Mesodermal cell (in vitro differentiated cells): ENCODE results near the gene ERLEC1.
"Not testable (repeated sequence)": the region's sequence is repeated elsewhere in the genome, so short reads cannot be mapped to it uniquely, and the experiment has no call there.

Source experiments
- H3K27ac ChIP-seq: 2 replicates; pipeline ENCODE4 v1.7.0; 2013; ENCODE audit warnings: mild to moderate bottlenecking, low read depth, low read length, moderate library complexity; ENCODE audit not compliant: severe bottlenecking
- H3K36me3 ChIP-seq: 2 replicates; pipeline ENCODE4 v1.7.1; 2013; ENCODE audit warnings: mild to moderate bottlenecking, low read length, moderate library complexity; ENCODE audit not compliant: control insufficient read depth, insufficient read depth
- H3K4me1 ChIP-seq: one replicate; pipeline ENCODE4 v1.7.1; 2013; ENCODE audit warnings: mild to moderate bottlenecking, low read length; ENCODE audit not compliant: insufficient read depth, control insufficient read depth, poor library complexity, severe bottlenecking
- H3K4me3 ChIP-seq: 2 replicates; pipeline ENCODE4 v1.7.0; 2013; ENCODE audit warnings: low read length, control low read depth, mild to moderate bottlenecking; ENCODE audit not compliant: insufficient read depth, poor library complexity, severe bottlenecking; ENCODE audit errors: extremely low read depth
- H3K9me3 ChIP-seq: 2 replicates; pipeline ENCODE4 v1.7.1; 2013; ENCODE audit warnings: mild to moderate bottlenecking, low read length, moderate library complexity; ENCODE audit not compliant: control insufficient read depth
- WGBS, 2 experiments: methylation state at CpG; one replicate each; pipeline ENCODE4 v1.1.5; 2013; ENCODE audit warnings: missing lambda C conversion rate in 2 of 2; ENCODE audit not compliant: insufficient coverage in 2 of 2; 5-methylcytosine and 5-hydroxymethylcytosine counted together

The ERLEC1 gene

GRCh38 chr2:53756644-53757043, 30.2 kb upstream of the ERLEC1 start:
- no peak overlapping the region for H3K4me3 ChIP-seq
- WGBS, 2 experiments = 93 to 97% methylated on average over 15 of the region's 15 CpGs

DNA sequence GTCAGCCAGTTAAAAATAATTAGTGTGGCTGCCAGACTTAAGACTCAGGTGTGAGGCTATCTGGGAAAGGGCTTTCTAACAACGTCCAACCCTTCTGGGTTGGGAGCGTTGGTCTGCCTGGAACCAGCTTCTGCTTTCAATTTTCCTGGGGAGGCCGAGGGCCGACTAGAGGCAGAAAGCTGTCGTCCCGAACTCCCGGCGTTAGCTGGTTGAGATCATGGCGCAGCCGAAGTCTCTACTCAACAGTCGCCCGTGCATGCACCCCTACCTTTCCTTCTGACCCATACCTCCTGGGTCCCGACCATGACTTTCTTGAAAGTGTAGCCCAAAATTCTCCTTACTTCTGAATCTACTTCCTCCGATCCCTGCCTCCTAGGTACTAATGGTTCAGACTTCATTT, 29.6 kb upstream of the ERLEC1 start:
- peaks cover 32% of the 10 kb centered on the region for H3K36me3 ChIP-seq
- WGBS, 2 experiments = 95 to 98% methylated on average over 13 to 14 of the region's 14 CpGs
- H3K4me1 ChIP-seq, H3K27ac ChIP-seq, H3K4me3 ChIP-seq, H3K9me3 ChIP-seq: not testable (repeated sequence)

More at GRCh38 chr2:53756644-53757043, 30.2 kb upstream of the ERLEC1 start:
- Histone ChIP-seq H3K4me1 (peaks cover 4% of the 10 kb centered on the region), H3K36me3 (peaks cover 29% of the 10 kb centered on the region), H3K27ac (no peak overlapping the region), H3K9me3 (no peaks in the 10 kb centered on the region)

- Histone ChIP-seq H3K9me3 (no peaks in the 10 kb centered on the region), H3K4me1 (no peaks in the 10 kb centered on the region), H3K27ac (no peak overlapping the region), H3K36me3 (peaks cover 14% of the 10 kb centered on the region), H3K4me3 (no peak overlapping the region)
- 67 to 100% methylated on average over 1 of the region's 1 CpG for WGBS, 2 experiments
These were observed 21.1 kb upstream of the ERLEC1 start for GRCh38 chr2:53765767-53766166.

GRCh38 chr2:53767405-53768241, 19.2 kb upstream of the ERLEC1 start, which contains the start of gene CHAC2:
Gene CHAC2 (plus strand): TSS chr2:53767804. CDS start chr2:53767887, 83 bp downstream.
- WGBS, 2 experiments = 0% methylated on average over 20 of the region's 46 CpGs
- Histone ChIP-seq H3K36me3 (peaks cover 11% of the 10 kb centered on the region), H3K9me3 (no peaks in the 10 kb centered on the region), H3K4me1 (no peaks in the 10 kb centered on the region), H3K27ac (peak within 1 kb of the TSS; percentile 50), H3K4me3 (peak within 1 kb of the TSS; percentile 78)

- Histone ChIP-seq H3K4me3 (peak overlapping the region; percentile 78), H3K36me3 (peaks cover 6% of the 10 kb centered on the region), H3K4me1 (no peaks in the 10 kb centered on the region), H3K9me3 (no peaks in the 10 kb centered on the region), H3K27ac (no peak overlapping the region)
- 0 to 4% methylated on average over 9 to 12 of the region's 12 CpGs for WGBS, 2 experiments
These were observed 18.7 kb upstream of the ERLEC1 start for GRCh38 chr2:53768242-53768542.

DNA sequence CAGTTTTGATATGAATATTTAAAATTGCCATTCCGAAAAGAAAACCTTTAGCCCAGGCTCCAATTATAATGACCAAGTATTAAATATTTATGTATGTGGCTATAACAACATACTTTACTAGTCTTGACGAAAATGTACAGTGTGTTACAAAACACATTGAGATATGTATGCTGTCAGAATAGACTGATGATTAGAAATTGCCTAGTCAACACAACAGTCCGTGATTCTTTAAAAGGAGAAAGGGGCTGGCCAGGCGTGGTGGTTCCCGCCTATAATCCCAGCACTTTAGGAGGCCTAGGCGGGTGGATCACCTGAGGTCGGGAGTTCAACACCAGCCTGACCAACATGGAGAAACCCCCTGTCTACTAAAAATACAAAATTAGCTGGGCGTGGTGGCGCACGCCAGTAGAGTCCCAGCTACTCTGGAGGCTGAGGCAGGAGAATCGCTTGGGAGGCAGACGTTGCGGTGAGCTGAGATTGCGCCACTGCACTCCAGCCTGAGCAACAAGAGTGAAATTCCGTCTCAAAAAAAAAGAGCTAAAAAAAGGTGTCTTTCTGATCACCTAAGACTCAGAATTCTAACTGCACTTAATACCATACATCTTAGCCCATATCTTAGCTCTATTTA, 17.4 kb upstream of the ERLEC1 start:
- Histone ChIP-seq H3K4me1 (no peaks in the 10 kb centered on the region), H3K27ac (no peak overlapping the region), H3K36me3 (peaks cover 14% of the 10 kb centered on the region), H3K9me3 (no peaks in the 10 kb centered on the region), H3K4me3 (no peak overlapping the region)
- 89 to 99% methylated on average over 8 to 13 of the region's 15 CpGs for WGBS, 2 experiments

GRCh38 chr2:53770264-53770663, 16.6 kb upstream of the ERLEC1 start:
- H3K9me3 ChIP-seq = no peaks in the 10 kb centered on the region
- H3K36me3 ChIP-seq = peaks cover 14% of the 10 kb centered on the region
- WGBS, 2 experiments = 96% methylated on average over 4 of the region's 4 CpGs; no CpG with 5 or more reads in 1 of the 2 experiments
- H3K4me1 ChIP-seq = no peaks in the 10 kb centered on the region
- H3K4me3 ChIP-seq = no peak overlapping the region
- no peak overlapping the region for H3K27ac ChIP-seq

DNA sequence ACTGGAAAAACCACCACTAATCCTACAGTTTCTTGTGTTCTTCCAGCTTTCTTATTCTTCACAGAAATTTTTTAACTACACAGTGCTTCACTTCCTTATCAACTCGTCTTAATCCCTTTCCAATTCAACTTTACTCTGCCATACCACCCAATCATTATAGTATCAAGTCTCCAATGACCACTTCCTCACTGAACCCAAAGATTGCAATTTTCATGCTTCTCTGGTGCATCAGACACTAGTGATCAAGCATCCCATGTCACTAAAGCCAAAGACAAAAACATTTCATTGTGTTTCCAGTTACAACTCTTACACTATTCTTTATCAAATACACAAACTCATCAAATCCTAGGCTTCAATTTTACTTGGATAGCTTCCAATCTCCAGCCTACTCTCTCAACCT, 9.7 kb upstream of the ERLEC1 start:
- H3K4me3 ChIP-seq = no peak overlapping the region
- H3K9me3 ChIP-seq = no peaks in the 10 kb centered on the region
- no peak overlapping the region for H3K27ac ChIP-seq
- H3K4me1 ChIP-seq = no peaks in the 10 kb centered on the region
- 87 to 92% methylated on average over 1 of the region's 1 CpG for WGBS, 2 experiments
- peaks cover 40% of the 10 kb centered on the region for H3K36me3 ChIP-seq

GRCh38 chr2:53778536-53779162, 8.2 kb upstream of the ERLEC1 start:
- Histone ChIP-seq H3K36me3 (peaks cover 40% of the 10 kb centered on the region), H3K4me3 (no peak overlapping the region), H3K9me3 (no peaks in the 10 kb centered on the region), H3K4me1 (no peaks in the 10 kb centered on the region), H3K27ac (no peak overlapping the region)
- WGBS, 2 experiments = 82% methylated on average over 3 of the region's 5 CpGs; no CpG with 5 or more reads in 1 of the 2 experiments

- Histone ChIP-seq H3K9me3 (no peaks in the 10 kb centered on the region), H3K4me1 (peaks cover 4% of the 10 kb centered on the region), H3K27ac (no peak overlapping the region), H3K36me3 (peaks cover 34% of the 10 kb centered on the region), H3K4me3 (no peak overlapping the region)
- 89 to 100% methylated on average over 1 to 2 of the region's 4 CpGs for WGBS, 2 experiments
These were observed 6.8 kb upstream of the ERLEC1 start for GRCh38 chr2:53780056-53780455.
